Effector CD8-positive, alpha-beta T cell (primary cell): ENCODE data around the gene DRAXIN.

Experiments
- DNase-seq: peaks from one replicate; lab custom pipeline; 2025; lab: John Stamatoyannopoulos, UW

Gene DRAXIN

GRCh38 chr1:11708554-11709350, 17.2 kb downstream of the DRAXIN start:
- no peak for DNase-seq

GRCh38 chr1:11711490-11711889, 20.0 kb downstream of the DRAXIN start:
- DNase-seq: no peak

DNA sequence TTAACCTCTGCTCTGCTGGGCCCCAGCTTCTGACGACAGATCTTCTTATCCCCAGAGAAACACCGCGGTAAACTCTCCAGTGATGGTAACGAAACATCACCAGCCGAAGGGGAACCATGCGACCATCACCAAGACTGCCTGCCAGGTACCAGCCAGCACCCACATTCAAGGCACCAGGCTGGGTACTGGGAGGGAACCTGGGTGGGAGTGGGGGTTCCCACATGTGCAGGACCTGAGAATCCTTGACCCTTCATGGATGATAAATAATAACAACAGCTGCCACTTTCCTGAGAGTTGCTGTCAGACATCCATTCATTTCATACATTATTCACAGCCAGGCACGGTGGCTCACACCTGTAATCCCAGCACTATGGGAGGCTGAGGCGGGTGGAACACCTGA, 20.8 kb downstream of the DRAXIN start:
- no peak for DNase-seq

DNA sequence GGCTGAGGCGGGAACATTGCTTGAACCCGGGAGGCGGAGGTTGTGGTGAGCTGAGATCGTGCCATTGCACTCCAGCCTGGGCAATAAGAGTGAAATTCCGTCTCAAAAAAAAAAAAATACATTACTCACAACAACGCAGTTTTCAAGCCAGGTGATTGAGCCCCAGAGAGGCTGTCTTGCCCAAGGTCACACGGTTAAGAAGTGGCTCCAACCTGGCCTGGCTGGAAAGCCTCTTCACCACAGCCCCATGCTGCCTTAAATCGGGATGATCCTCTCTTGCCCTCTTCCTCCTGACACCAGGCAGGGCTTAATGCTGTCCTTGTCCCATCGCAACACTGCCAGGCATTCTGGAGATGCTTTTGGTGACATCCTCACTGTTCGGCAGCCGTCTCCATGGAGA, 21.6 kb downstream of the DRAXIN start:
- DNase-seq: no peak

GRCh38 chr1:11714831-11715575, 23.5 kb downstream of the DRAXIN start:
- DNase-seq: no peak

GRCh38 chr1:11719313-11720032, 28.0 kb downstream of the DRAXIN start:
- DNase-seq: peak; percentile 76

DNA sequence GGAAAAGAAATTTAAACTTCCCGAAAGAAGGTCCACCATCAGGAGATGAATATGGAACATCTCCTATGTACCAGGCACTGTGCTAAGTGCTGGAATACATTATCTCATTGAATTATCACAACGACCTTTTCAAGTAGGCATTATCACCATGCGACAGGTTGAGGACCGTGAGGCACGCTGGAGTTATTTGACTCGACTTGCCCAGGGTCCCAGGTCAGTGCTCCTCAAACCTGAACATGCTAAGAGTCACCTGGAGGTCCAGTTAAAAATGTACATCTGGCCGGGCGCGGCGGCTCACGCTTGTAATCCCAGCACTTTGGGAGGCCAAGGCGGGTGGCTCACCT, 28.5 kb downstream of the DRAXIN start:
- no peak for DNase-seq

DNA sequence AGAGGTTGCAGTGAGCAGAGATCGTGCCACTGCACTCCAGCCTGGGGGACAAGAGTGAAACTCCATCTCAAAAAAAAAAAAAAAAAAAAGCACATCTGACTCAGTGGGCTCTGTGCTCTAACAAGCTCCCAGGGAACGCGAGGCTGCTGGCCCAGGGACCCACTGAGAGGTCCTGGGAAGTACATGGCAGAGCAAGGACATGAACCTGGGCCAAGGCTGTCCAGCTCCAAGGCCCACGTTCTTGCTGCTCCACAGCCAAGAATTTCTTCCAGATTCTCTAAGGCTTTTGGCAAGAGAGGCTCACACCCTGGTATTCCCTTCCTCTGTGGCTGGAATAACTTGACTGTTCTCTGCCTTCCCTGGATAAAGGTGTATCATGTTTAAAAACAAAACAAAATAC, 29.0 kb downstream of the DRAXIN start:
- no peak for DNase-seq

- DNase-seq: no peak
Measured at GRCh38 chr1:11721311-11721710, 29.8 kb downstream of the DRAXIN start.

GRCh38 chr1:11722538-11722937, 31.0 kb downstream of the DRAXIN start:
- DNase-seq: no peak

DNA sequence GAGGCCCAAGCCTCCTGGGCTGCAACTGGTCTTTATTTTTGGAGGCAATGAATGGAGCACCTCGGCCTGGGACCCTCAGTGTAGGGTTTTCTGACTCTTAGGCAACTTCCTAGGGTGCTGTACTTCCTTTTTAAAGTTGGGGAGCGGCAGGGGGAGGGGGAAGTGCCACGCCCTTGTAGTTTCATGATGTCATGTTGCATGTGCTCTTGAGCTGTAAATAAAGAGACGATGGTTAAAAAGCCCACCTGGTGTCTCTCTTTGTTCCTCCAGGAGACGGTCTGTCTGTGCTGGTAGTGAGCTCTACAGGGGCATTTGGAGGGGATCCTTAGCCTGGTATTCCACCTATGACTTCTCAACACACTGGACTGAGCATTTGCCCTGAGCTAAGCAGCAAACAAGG, 34.1 kb downstream of the DRAXIN start:
- DNase-seq: no peak

DNA sequence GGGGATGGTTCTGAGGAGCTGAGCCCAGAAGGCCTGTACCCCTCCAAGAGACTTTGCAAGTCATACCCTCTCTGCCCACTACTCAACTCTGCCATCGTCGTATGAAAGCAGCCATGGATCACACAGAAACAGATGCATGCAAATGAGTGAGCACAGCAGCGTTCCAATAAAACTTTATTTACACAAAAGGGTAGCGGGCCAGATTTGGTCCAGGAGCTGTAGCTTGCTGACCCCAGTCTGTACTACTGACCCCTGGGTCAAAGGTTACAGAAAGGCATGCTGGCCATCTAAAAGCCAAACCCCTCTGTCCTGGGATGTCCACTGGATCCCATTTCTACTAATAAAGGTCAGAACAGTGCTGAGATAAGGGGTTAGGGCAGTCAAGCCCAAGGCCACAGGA, 35.6 kb downstream of the DRAXIN start:
- no peak for DNase-seq

- no peak for DNase-seq
Measured at GRCh38 chr1:11728126-11728806, 36.8 kb downstream of the DRAXIN start.

DNA sequence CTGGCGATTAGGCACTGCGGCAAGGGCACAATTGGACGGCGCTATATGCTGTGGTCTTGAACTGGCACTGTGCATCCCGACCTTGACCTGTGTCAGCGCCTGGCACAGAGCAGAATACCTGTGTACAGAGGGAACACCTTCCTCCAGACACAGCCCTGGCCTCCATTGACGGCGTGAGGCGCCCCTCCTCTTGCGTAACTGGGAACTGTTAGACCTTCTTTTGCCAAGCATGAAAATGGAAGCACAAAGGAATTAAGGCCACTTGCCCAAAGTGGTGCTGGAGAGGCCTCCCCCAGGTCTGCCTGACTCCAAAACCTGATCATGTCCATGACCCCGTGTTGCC, 37.6 kb downstream of the DRAXIN start:
- no peak for DNase-seq

- DNase-seq: no peak
Measured at GRCh38 chr1:11729498-11730428, 38.3 kb downstream of the DRAXIN start.

DNA sequence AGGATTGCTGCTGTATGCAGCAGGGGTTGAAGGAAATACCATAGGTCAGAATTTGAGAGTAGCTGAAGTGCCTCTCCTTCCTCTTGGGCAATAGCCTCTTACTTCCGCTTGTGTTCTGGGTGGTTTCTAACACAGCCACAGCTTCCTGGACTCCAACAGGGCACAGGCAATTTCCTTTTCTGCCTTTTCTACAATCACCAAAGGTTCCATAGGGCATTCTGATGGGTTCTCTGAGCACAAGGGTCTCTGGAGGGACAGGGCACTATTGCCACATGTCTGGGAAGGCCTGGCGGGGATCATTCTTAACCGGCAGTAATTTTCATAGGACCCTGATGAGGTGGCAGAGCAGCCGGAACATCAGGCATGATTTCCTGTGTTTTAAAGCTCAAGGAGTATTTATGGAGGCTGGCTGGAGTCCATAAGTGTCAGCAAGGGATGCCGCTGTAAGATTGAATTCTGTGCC, 39.0 kb downstream of the DRAXIN start:
- DNase-seq: no peak

DNA sequence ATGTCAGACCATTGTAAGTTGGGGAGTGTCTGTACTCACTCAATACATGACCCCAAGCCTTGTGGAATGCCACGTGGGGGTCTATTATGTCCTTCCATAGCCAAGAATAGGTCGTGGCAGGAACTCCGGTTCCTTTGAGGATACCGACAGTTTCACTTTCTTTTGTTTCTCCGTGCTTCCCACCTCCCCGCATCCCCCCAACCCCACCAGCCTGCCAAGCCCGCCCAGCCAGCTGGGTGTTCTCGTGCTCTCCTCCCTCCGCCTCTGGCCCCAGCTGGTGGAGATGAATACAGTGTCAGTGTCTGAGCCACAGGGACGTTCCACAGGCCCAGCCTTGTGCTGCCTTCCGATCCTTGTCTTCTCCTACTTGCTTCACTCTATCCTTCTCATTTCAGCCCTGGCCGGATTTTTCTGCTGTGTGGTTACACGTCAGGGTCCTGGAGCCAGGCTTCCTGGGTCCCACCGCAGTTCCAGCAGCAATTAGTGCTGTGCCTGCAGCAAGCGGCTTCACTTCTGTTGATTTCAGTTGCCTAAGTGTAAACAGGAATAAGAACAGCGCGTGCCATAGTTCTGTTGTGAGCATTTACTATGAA, 40.3 kb downstream of the DRAXIN start:
- DNase-seq: peak; percentile 23

GRCh38 chr1:11733306-11733705, 41.8 kb downstream of the DRAXIN start:
- no peak for DNase-seq

DNA sequence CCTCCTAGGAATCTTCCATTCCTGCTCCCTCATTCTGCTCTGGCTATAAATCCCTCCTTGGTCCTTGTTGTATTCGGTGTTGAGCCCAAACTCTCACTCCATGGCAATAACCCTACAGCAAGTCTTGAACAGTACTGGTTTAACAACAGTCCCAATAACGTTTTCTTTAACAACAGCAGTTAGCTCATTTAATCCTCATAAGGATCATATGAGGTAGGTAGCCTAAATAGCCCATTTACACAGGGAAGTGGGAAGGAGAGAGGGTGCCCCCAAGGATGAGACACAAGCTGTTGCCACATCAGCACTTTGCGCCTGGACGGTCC, 44.0 kb downstream of the DRAXIN start:
- DNase-seq: no peak

GRCh38 chr1:11735854-11736745, 44.6 kb downstream of the DRAXIN start, which contains the start of gene AGTRAP:
AGTRAP (plus strand) TSS chr1:11736136; CDS start chr1:11736209, 73 bp downstream.
- peak; percentile 76 for DNase-seq
